WTC11 (cell line): ENCODE results near the gene TACSTD2. TPM values are rescaled to one million over a fixed set of nuclear protein-coding genes. Genes with fewer than 3 reads are reported as not detected.

Experiments
- total RNA-seq: library from RNA; stranded (reverse); gene quantifications from 3 replicates; pipeline ENCODE4 v1.2.3, GENCODE V29; 2021

Gene TACSTD2
- total RNA-seq, 1 experiment from 2014 or later, result 0.50 TPM

Other genes starting within 250 kb of the TACSTD2 start
- gene OMA1, start 30.5 kb downstream of the TACSTD2 start, total RNA-seq, result 10.5 to 13.1 TPM (median 11.7 TPM) in 3 replicates
- gene MYSM1, start 122.8 kb upstream of the TACSTD2 start, total RNA-seq, result 86.4 to 118 TPM (median 89.3 TPM) in 3 replicates
- 15.9 to 22.1 TPM (median 21.4 TPM) in 3 replicates for gene JUN, start 206.8 kb upstream of the TACSTD2 start, total RNA-seq